Cardiac fibroblast (primary cell): Measurements from ENCODE around the gene TAF3.

Experiments
- DNase-seq, 2 donors: peaks; one replicate each; pipeline versions ENCODE4 v3.0.0 to v3.0.0-alpha.2; 2010; ENCODE audit warnings: low read depth in 2 of 2
- H3K4me3 ChIP-seq, 2 donors: replicated peaks in 1 of 2; 1 replicate in 1 of 2; 2 replicates in 1 of 2; pipeline ENCODE4 v1.5.1; 2011; ENCODE audit warnings: low read depth in 2 of 2, low read length in 2 of 2, mild to moderate bottlenecking in 2 of 2, moderate library complexity in 1 of 2
- CTCF ChIP-seq: IDR thresholded peaks from one replicate; pipeline ENCODE4 v1.5.1; 2011; ENCODE audit warnings: low read depth, mild to moderate bottlenecking, low read length, inconsistent platforms

TAF3 gene

GRCh38 chr10:7813481-7813880, 4.8 kb upstream of the TAF3 start:
- DNase-seq: no peak
- H3K4me3 ChIP-seq: no peak overlapping the region
- TF ChIP-seq CTCF: no peak

DNA sequence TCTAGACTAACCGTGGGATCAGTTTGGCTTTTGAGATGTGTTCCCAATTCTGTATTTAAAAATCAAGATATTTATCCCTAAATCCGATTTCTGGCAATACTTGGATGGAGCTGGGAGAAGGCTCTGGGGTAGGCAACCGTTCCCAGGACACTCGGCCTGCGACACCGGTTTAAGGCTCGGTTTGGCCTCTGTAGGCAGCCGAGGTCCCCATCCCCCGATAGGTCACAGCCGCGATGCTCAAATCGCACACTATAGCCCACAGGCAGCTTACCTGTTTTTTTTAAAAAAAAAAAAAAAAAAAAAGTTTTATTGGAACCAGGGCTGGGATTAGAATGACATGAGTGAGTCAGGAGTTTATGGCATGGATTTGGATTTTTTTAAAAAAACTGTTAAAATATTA, 729 bp upstream of the TAF3 start:
- DNase-seq: no peak
- peak overlapping the region; percentile 96 to 97 for H3K4me3 ChIP-seq
- no peak for TF ChIP-seq CTCF

DNA sequence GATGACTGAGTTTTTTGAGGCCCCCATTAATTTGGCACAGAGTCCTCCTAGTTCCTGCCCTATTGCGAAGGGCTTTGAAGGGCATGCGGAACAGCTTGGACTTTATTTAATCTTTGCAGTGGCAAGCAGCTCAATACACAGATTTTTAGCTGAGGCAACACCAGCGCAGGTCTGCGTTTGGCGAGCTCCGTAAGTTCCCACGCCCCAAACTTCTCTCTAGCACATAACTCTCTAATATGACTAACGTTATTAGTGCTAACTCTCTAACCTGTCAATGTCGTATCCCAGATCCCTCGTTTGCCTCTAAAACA, 366 bp upstream of the TAF3 start:
- no peak for DNase-seq
- TF ChIP-seq CTCF: no peak
- H3K4me3 ChIP-seq: peak overlapping the region; percentile 96 to 97

DNA sequence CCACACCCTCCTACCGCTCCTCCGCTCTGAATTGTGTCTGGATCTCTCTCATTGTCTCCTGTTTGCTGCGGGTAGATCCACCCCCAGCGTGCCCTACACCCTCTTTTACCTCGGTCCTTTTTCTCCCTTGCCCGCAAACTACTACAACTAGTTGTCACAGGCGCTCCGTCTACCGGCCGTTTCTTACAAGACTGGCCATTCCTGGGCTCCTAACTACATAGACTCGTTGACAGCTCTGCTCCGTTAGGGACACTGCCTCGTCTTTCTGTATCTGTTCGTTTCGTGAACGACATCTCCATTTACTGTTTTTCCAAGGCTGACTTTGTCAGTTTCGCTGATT, 786 bp downstream of the TAF3 start:
- peak; percentile 52 for TF ChIP-seq CTCF
- H3K4me3 ChIP-seq: peak overlapping the region; percentile 96 to 97
- DNase-seq: peak; percentile 53 to 59

- no peak for DNase-seq
- no peak overlapping the region for H3K4me3 ChIP-seq
- TF ChIP-seq CTCF: no peak
Observed at GRCh38 chr10:7824251-7824650, 5.9 kb downstream of the TAF3 start.

DNA sequence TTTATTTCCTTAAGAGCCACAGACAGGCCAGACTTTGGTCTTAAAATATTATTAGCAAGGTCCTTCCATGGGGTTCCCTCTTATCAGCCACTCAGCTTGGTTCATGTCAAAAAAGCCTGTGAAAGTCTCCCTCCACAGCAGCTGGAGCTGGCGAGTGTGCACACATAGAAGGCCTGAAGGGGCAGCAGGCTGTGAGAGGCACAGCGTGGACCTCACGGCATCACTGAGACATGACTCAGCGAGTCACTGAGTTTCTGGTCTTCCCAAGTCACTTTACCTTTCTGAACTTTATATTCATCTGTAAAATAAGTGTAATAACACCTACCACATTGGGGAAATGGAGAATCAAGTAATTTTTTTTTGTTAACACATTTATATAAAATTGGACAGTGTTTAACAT, 8.7 kb downstream of the TAF3 start:
- H3K4me3 ChIP-seq: no peak overlapping the region
- peak; percentile 53 for TF ChIP-seq CTCF
- peak; percentile 57 to 67 for DNase-seq

- no peak for TF ChIP-seq CTCF
- H3K4me3 ChIP-seq: no peak overlapping the region
- no peak for DNase-seq
Observed at GRCh38 chr10:7829289-7829834, 11.1 kb downstream of the TAF3 start.
